Measurements from ENCODE around the gene ADAP1. TPM values are rescaled to one million over a fixed set of nuclear protein-coding genes. Genes with fewer than 3 reads are reported as not detected.

ADAP1 gene
- total RNA-seq, 2 donors from 2014 or later: 19.7 to 19.8 TPM

DNA sequence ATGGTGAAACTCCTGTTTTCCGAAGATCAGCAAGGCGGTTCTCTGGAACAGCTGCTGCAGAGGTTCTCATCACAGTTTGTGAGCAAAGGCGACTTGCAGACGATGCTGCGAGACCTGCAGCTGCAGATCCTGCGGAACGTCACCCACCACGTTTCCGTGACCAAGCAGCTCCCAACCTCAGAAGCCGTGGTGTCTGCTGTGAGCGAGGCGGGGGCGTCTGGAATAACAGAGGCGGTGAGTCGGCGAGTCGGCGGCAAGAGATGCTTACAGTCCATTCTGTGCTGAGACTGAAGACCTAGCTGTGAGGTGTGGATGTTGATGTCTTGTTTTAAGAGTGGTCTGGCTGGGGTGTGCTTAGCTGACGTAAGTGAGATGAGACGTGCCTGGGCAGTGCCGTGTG lies 94.3 kb downstream of the ADAP1 start:
- Histone ChIP-seq H3K36me3 (replicated peaks in 1 of 2; ENCODE audit: insufficient read depth in 1 of 2, low read depth in 2 of 2) (peaks cover 9 to 29% of the 10 kb centered on the region in 2 donors), H3K4me3 (no peak overlapping the region), H3K27ac (no peak overlapping the region), H3K9me3 (no peaks in the 10 kb centered on the region), H3K27me3 (no peaks in the 10 kb centered on the region), H3K4me1 (peaks cover 6% of the 10 kb centered on the region)
- ATAC-seq (no peak), DNase-seq (no peak)
- WGBS, 2 donors: 96% methylated on average over 21 of the region's 21 CpGs
- TF ChIP-seq POLR2A (IDR thresholded peaks at IDR 0.05): no peak
- TF ChIP-seq, protein P1, sequence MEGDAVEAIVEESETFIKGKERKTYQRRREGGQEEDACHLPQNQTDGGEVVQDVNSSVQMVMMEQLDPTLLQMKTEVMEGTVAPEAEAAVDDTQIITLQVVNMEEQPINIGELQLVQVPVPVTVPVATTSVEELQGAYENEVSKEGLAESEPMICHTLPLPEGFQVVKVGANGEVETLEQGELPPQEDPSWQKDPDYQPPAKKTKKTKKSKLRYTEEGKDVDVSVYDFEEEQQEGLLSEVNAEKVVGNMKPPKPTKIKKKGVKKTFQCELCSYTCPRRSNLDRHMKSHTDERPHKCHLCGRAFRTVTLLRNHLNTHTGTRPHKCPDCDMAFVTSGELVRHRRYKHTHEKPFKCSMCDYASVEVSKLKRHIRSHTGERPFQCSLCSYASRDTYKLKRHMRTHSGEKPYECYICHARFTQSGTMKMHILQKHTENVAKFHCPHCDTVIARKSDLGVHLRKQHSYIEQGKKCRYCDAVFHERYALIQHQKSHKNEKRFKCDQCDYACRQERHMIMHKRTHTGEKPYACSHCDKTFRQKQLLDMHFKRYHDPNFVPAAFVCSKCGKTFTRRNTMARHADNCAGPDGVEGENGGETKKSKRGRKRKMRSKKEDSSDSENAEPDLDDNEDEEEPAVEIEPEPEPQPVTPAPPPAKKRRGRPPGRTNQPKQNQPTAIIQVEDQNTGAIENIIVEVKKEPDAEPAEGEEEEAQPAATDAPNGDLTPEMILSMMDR (IDR thresholded peaks at IDR 0.05): no peak
- intact Hi-C loops (cut with DNase I): loop anchor here (5.0 kb wide), 1 partner anchor 68 kb away; no protein-coding TSS in a partner anchor

DNA sequence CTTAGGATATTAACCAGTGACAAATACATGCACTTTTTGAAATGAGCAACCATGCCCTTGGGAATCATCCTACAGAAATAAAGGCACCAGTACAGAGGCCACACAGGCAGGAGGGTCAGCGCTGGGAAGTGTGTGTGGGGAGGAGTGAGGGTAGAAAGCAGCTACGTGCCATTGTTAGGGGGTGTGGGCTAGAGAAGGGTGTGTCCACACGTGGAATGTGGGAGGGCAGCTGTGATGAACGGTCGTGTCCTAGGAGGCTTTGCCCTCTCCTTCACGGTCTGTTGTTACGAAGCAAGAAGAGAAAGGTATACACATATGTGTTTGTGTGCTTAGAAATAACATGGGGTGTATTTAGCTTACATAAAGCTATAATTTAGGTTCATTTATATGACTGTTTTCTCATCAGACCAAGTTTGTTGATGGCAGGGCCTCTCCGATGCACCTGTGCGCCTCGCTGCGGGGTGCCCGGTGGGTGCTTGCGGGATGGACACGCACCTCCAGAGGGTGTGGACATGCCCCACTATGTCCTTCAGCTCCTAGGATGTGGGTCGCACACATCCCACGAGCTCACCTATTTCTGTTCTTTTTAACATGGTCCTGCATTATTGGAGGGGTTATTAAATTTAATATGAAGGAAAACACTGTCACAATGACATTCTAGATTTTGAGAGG lies 95.0 kb downstream of the ADAP1 start:
- DNase-seq: no peak
- Histone ChIP-seq H3K4me3 (no peak overlapping the region), H3K36me3 (replicated peaks in 1 of 2; ENCODE audit: insufficient read depth in 1 of 2, low read depth in 2 of 2) (peaks cover 9 to 29% of the 10 kb centered on the region in 2 donors), H3K4me1 (peaks cover 6% of the 10 kb centered on the region), H3K9me3 (no peaks in the 10 kb centered on the region), H3K27ac (no peak overlapping the region), H3K27me3 (no peaks in the 10 kb centered on the region)
- TF ChIP-seq, protein P1 (IDR thresholded peaks at IDR 0.05): no peak
- no peak for TF ChIP-seq POLR2A (IDR thresholded peaks at IDR 0.05)
- 84 to 90% methylated on average over 16 of the region's 16 CpGs for WGBS, 2 donors
- intact Hi-C loops (cut with DNase I): loop anchor here (5.0 kb wide), 1 partner anchor 67 kb away; no protein-coding TSS in a partner anchor
- ATAC-seq: no peak

DNA sequence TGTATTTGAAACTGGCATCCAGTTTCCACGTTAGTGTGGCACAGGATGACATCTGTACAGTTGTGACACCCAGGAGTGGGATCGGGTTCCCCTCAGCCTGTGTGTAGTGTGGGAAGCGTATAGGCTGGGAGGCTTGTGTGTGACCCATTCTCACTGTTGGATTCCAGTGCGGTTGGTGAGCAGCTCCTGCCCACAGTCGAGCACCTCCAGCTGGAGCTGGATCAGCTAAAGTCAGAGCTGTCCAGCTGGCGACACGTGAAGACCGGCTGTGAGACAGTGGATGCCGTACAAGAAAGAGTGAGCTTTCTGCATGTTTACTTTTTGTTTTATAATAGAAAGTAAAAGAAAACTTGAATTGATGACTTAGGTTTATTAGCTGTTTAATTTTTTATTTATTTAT lies 96.8 kb downstream of the ADAP1 start:
- Histone ChIP-seq H3K36me3 (replicated peaks in 1 of 2; ENCODE audit: insufficient read depth in 1 of 2, low read depth in 2 of 2) (peaks cover 19 to 46% of the 10 kb centered on the region in 2 donors), H3K27ac (no peak overlapping the region)
- intact Hi-C loops (cut with DNase I): no loop called here

DNA sequence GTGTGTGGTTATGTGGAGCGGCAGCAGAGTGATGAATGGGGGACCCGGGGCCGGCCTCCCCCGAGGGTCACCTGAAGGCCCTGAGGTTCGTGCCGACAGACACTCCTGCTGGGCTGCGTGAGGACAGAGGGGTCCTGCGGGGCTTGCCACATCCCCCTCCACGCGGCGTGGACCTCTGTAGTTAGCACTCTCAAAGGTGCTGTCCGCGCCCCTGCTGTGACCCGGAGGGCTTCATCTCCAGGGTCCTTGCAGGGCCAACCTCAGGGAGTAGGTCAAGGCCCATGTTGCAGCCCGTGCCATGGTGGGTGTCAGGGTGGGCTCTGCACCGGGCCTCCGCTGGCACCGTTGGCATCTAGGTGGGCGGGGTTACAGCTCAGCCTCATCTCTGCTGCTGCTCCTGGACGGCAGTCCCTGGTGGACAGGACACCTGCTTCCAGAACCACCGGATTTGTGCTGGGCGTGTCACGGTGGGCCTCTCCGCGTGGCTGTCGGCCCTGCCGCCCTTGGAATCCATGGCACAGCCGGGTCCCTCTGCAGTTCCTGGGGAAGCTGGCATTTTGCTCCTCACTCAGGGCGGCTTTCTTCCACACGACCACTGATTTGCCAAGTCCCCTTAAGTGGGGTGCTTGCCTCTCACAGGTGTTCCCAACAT lies 97.9 kb downstream of the ADAP1 start:
- Histone ChIP-seq H3K4me3 (no peak overlapping the region), H3K9me3 (no peaks in the 10 kb centered on the region), H3K36me3 (replicated peaks in 1 of 2; ENCODE audit: insufficient read depth in 1 of 2, low read depth in 2 of 2) (peaks cover 13 to 40% of the 10 kb centered on the region in 2 donors), H3K27me3 (no peaks in the 10 kb centered on the region), H3K4me1 (peaks cover 6% of the 10 kb centered on the region), H3K27ac (no peak overlapping the region)
- intact Hi-C loops (cut with DNase I): no loop called here
- WGBS, 2 donors: 87 to 88% methylated on average over 20 to 29 of the region's 30 CpGs
- no peak for TF ChIP-seq POLR2A (IDR thresholded peaks at IDR 0.05)
- TF ChIP-seq, protein P1 (IDR thresholded peaks at IDR 0.05): no peak
- DNase-seq (no peak), ATAC-seq (no peak)

More for the DNA sequence above, 96.8 kb downstream of the ADAP1 start:
- TF ChIP-seq, protein P1 (IDR thresholded peaks at IDR 0.05): no peak
- TF ChIP-seq POLR2A (IDR thresholded peaks at IDR 0.05): no peak
- Histone ChIP-seq H3K4me3 (no peak overlapping the region), H3K4me1 (peaks cover 6% of the 10 kb centered on the region), H3K27me3 (no peaks in the 10 kb centered on the region), H3K9me3 (no peaks in the 10 kb centered on the region)
- 87 to 98% methylated on average over 9 of the region's 9 CpGs for WGBS, 2 donors
- no peak for ATAC-seq
- no peak for DNase-seq
